Naive thymus-derived CD4-positive, alpha-beta T cell (primary cell): ENCODE measurements around the gene PSMD13. TPM values are rescaled to one million over a fixed set of nuclear protein-coding genes. Genes with fewer than 3 reads are reported as not detected.

Experiments
- ATAC-seq: fragments of 150-1000 bp; cut with Tn5 transposase; 2 replicates; pipeline ENCODE4 v1.10.0; 2021; ENCODE audit warnings: mild to moderate bottlenecking, moderate library complexity
- CTCF ChIA-PET: fragments of 350-600 bp; sonication (Branson Sonifier 250); formaldehyde crosslinking; loops from one replicate; lab custom pipeline; 2021; ENCODE audit warnings: antibody characterized with exemption; lab: Charles Lee
- POLR2A ChIA-PET: fragments of 350-600 bp; sonication (Branson Sonifier 250); formaldehyde crosslinking; loops from one replicate; lab custom pipeline; 2021; ENCODE audit warnings: antibody characterized with exemption, inconsistent platforms; lab: Charles Lee
- DNase-seq, 9 donors: peaks; one replicate each; pipeline versions ENCODE4 v3.0.0 to v3.0.0-alpha.2; 2020 to 2022; ENCODE audit warnings: mixed read lengths in 1 of 9
- H3K27ac ChIP-seq: one replicate; pipeline ENCODE4 v1.7.0; 2013; ENCODE audit warnings: mild to moderate bottlenecking, low read depth, low read length, moderate library complexity
- H3K27me3 ChIP-seq, 2 donors: one replicate each; pipeline ENCODE4 v1.7.0; 2013; ENCODE audit warnings: low read length in 2 of 2, mild to moderate bottlenecking in 2 of 2, moderate library complexity in 2 of 2; ENCODE audit not compliant: control insufficient read depth in 2 of 2, insufficient read depth in 2 of 2
- H3K36me3 ChIP-seq, 3 experiments: 1 replicate in 2 of 3; 2 replicates in 1 of 3; pipeline ENCODE4 v1.7.0; 2013; ENCODE audit warnings: low read length in 3 of 3, mild to moderate bottlenecking in 3 of 3, moderate library complexity in 1 of 3; ENCODE audit not compliant: insufficient read depth in 3 of 3, control insufficient read depth in 2 of 3
- H3K4me1 ChIP-seq, 2 donors: one replicate each; pipeline ENCODE4 v1.7.0; 2013; ENCODE audit warnings: low read length in 2 of 2, mild to moderate bottlenecking in 2 of 2, moderate library complexity in 1 of 2; ENCODE audit not compliant: control insufficient read depth in 2 of 2, insufficient read depth in 2 of 2
- H3K4me3 ChIP-seq: 2 replicates; pipeline ENCODE4 v1.7.0; 2013; ENCODE audit warnings: mild to moderate bottlenecking, low read length
- H3K9me3 ChIP-seq, 3 experiments: 1 replicate in 2 of 3; 2 replicates in 1 of 3; pipeline ENCODE4 v1.7.0; 2013; ENCODE audit warnings: low read length in 3 of 3; ENCODE audit not compliant: control insufficient read depth in 2 of 3
- H3K27ac Mint-ChIP-seq, 9 donors: one replicate each; pipeline ENCODE4 v1.8.0; 2020 to 2022; ENCODE audit warnings: mixed read lengths in 9 of 9, mild to moderate bottlenecking in 8 of 9, moderate library complexity in 5 of 9, inconsistent platforms in 2 of 9
- H3K27me3 Mint-ChIP-seq, 5 donors: one replicate each; pipeline ENCODE4 v1.8.0; 2021 to 2022; ENCODE audit warnings: mixed read lengths in 5 of 5, mild to moderate bottlenecking in 1 of 5
- H3K36me3 Mint-ChIP-seq, 5 donors: one replicate each; pipeline ENCODE4 v1.8.0; 2020 to 2022; ENCODE audit warnings: mixed read lengths in 5 of 5, mild to moderate bottlenecking in 3 of 5, inconsistent platforms in 1 of 5
- H3K4me1 Mint-ChIP-seq, 7 donors: one replicate each; pipeline ENCODE4 v1.8.0; 2020 to 2022; ENCODE audit warnings: mixed read lengths in 7 of 7, mild to moderate bottlenecking in 3 of 7, inconsistent platforms in 1 of 7
- H3K4me3 Mint-ChIP-seq, 10 donors: one replicate each; pipeline ENCODE4 v1.8.0; 2020 to 2022; ENCODE audit warnings: mild to moderate bottlenecking in 10 of 10, mixed read lengths in 10 of 10, moderate library complexity in 6 of 10, inconsistent platforms in 2 of 10
- H3K9me3 Mint-ChIP-seq, 11 donors: one replicate each; pipeline ENCODE4 v1.8.0; 2020 to 2022; ENCODE audit warnings: mixed read lengths in 11 of 11, mild to moderate bottlenecking in 4 of 11, inconsistent platforms in 1 of 11, moderate library complexity in 1 of 11
- intact Hi-C, 2 donors: fragments of 100-400 bp; cut with micrococcal nuclease; formaldehyde crosslinking; loops; one replicate each; pipeline ENCODE4 v1.15.1; 2023
- polyA plus RNA-seq, 2 donors: library from polyadenylated mRNA; unstranded; fragments of 300-500 nt; fragmentation: Illumina TruSeq; gene quantifications; one replicate each; pipeline ENCODE4 v1.2.3, GENCODE V29; 2021
- total RNA-seq, 6 experiments: library from RNA in 5 of 6; stranded (reverse) in 5 of 6; gene quantifications; 1 replicate in 5 of 6; 2 replicates in 1 of 6; pipeline ENCODE4 v1.2.3 and lab custom pipeline; 2021 to 2026

PSMD13 gene
- total and polyA plus RNA-seq, 7 experiments from 2014 or later = 64.3 to 215 (median 93.4) TPM

DNA sequence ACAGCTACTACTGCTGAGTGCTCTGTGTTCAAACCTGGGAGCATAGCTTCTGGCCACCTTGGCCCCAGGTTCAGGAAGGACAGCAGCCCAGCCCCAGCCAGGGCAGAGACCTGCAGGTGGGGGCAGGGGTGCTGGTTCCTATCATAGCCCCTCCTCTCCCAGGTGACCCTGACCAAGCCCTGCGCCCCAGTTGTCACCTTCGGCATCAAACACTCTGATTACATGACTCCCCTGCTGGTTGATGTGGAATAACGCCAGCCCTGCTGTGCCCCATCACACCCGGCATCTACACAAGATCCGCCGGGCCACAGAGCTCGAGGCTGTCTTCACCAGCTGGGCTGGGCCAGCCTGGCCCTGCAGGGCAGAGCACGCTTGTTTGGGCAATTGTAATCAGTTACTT, 37.0 kb upstream of the PSMD13 start:
- no peak overlapping the region for H3K27ac ChIP-seq
- no peaks in the 10 kb centered on the region for H3K9me3 Mint-ChIP-seq
- peaks cover 4 to 18% (median 8%) of the 10 kb centered on the region in 3 experiments for H3K36me3 ChIP-seq
- no peaks in the 10 kb centered on the region for H3K9me3 ChIP-seq
- CTCF ChIA-PET = interaction anchor here (0.8 to 1.5 kb wide), 2 partner anchors 52 to 105 kb away, joined by 3 to 4 read pairs; no protein-coding TSS in a partner anchor
- H3K4me3 ChIP-seq = no peak overlapping the region
- ATAC-seq (no peak), DNase-seq (peak in 2 of 9 donors; percentile 7 to 19)
- intact Hi-C loops = no loop called here
- no peaks in the 10 kb centered on the region for H3K27me3 ChIP-seq
- peaks cover 26 to 42% (median 38%) of the 10 kb centered on the region in 7 donors for H3K4me1 Mint-ChIP-seq
- no peak overlapping the region for H3K4me3 Mint-ChIP-seq
- POLR2A ChIA-PET = interaction anchor here (0.9 kb wide), 1 partner anchor 35 kb away, joined by 3 read pairs; no protein-coding TSS in a partner anchor
- H3K27me3 Mint-ChIP-seq = no peaks in the 10 kb centered on the region
- H3K36me3 Mint-ChIP-seq = peaks cover 0 to 15% (median 8%) of the 10 kb centered on the region in 5 donors
- H3K4me1 ChIP-seq = peaks cover 9 to 34% of the 10 kb centered on the region in 2 donors
- H3K27ac Mint-ChIP-seq = peak overlapping the region in 1 of 9 donors; percentile 25

DNA sequence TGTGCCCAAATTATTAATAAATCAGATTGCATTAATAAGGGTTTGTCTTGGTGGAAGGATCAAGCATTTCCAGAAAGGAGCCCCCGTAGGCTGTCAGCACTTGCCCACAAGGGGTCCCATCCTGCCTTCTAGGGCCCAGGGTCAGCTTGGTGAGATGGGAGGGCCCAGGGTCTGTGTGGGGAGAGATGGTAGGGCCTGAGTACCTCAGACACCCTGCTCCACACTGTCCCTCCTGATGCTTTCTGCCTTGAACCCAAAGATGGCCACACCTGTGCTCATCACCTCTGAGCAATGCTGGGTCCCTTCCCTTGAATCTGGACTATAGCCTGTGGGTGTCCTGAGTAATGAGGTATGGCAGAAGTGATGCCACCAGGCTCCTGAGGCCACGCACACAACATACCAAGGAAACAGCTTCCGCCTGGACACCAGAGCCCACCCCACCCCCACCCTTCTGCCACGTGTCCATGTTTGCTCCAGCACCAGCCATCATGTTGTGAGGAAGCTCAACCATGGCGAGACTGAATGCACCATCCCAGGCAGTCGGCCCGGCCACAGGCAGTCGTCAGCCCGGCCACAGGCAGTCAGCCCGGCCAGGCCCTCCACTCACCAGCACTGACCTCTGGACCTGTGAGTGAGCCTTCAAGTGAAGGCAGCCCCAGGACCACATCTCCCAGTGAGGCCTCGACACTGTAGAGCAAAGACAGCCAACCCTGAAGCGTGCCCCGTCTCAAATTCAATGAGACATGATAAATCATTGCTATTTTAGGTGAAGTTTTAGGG, 36.4 kb upstream of the PSMD13 start:
- Histone ChIP-seq H3K4me1 (peaks cover 9 to 40% of the 10 kb centered on the region in 2 donors), H3K27me3 (no peaks in the 10 kb centered on the region), H3K27ac (no peak overlapping the region), H3K9me3 (no peaks in the 10 kb centered on the region), H3K36me3 (peaks cover 8 to 24% (median 8%) of the 10 kb centered on the region in 3 experiments), H3K4me3 (no peak overlapping the region)
- Mint-ChIP-seq H3K36me3 (peaks cover 0 to 15% (median 8%) of the 10 kb centered on the region in 5 donors), H3K4me1 (peaks cover 26 to 49% (median 41%) of the 10 kb centered on the region in 7 donors), H3K27ac (peak overlapping the region in 5 of 9 donors; percentile 26 to 94 (median 76)), H3K9me3 (no peaks in the 10 kb centered on the region), H3K4me3 (no peak overlapping the region), H3K27me3 (no peaks in the 10 kb centered on the region)
- ATAC-seq = no peak
- CTCF ChIA-PET = no interaction called here
- intact Hi-C loops = no loop called here
- POLR2A ChIA-PET = interaction anchor here (0.9 kb wide), 1 partner anchor 35 kb away, joined by 3 read pairs; no protein-coding TSS in a partner anchor
- DNase-seq = peak in 1 of 9 donors; percentile 5

- CTCF ChIA-PET = no interaction called here
- peak overlapping the region; percentile 51 for H3K27ac ChIP-seq
- peaks cover 8 to 33% (median 10%) of the 10 kb centered on the region in 3 experiments for H3K36me3 ChIP-seq
- H3K4me1 ChIP-seq = peaks cover 22 to 50% of the 10 kb centered on the region in 2 donors
- no peaks in the 10 kb centered on the region for H3K9me3 Mint-ChIP-seq
- peaks cover 0 to 18% (median 8%) of the 10 kb centered on the region in 5 donors for H3K36me3 Mint-ChIP-seq
- H3K4me1 Mint-ChIP-seq = peaks cover 26 to 59% (median 51%) of the 10 kb centered on the region in 7 donors
- H3K27me3 Mint-ChIP-seq = no peaks in the 10 kb centered on the region
- intact Hi-C loops = no loop called here
- DNase-seq (peak in 3 of 9 donors; percentile 6 to 19 (median 16)), ATAC-seq (no peak)
- POLR2A ChIA-PET = no interaction called here
- peak overlapping the region; percentile 1 to 72 (median 58) for H3K4me3 Mint-ChIP-seq
- H3K27ac Mint-ChIP-seq = peak overlapping the region; percentile 5 to 94 (median 87)
- H3K27me3 ChIP-seq = no peaks in the 10 kb centered on the region
- no peaks in the 10 kb centered on the region for H3K9me3 ChIP-seq
- H3K4me3 ChIP-seq = no peak overlapping the region
These were observed 34.8 kb upstream of the PSMD13 start for GRCh38 chr11:201966-202365.

- H3K36me3 ChIP-seq = peaks cover 8 to 36% (median 10%) of the 10 kb centered on the region in 3 experiments
- no peak overlapping the region for H3K4me3 ChIP-seq
- intact Hi-C loops = no loop called here
- H3K27me3 ChIP-seq = no peaks in the 10 kb centered on the region
- peak overlapping the region; percentile 51 for H3K27ac ChIP-seq
- H3K9me3 ChIP-seq = no peaks in the 10 kb centered on the region
- Mint-ChIP-seq H3K9me3 (no peaks in the 10 kb centered on the region), H3K4me3 (peak overlapping the region; percentile 15 to 72 (median 58)), H3K27me3 (no peaks in the 10 kb centered on the region), H3K36me3 (peaks cover 0 to 18% (median 8%) of the 10 kb centered on the region in 5 donors), H3K27ac (peak overlapping the region; percentile 43 to 94 (median 87)), H3K4me1 (peaks cover 26 to 59% (median 51%) of the 10 kb centered on the region in 7 donors)
- ChIA-PET POLR2A (interaction anchor here (0.6 to 1.1 kb wide), 2 partner anchors 9 to 209 kb away, joined by 3 to 4 read pairs; no protein-coding TSS in a partner anchor), CTCF (no interaction called here)
- H3K4me1 ChIP-seq = peaks cover 22 to 50% of the 10 kb centered on the region in 2 donors
- no peak for ATAC-seq
- DNase-seq = peak in 2 of 9 donors; percentile 8 to 20
These were observed 34.3 kb upstream of the PSMD13 start for GRCh38 chr11:202490-202889.

GRCh38 chr11:203056-203944, 33.5 kb upstream of the PSMD13 start:
- DNase-seq (peak in 1 of 9 donors; percentile 20), ATAC-seq (no peak)
- Histone ChIP-seq H3K4me1 (peaks cover 22 to 50% of the 10 kb centered on the region in 2 donors), H3K4me3 (no peak overlapping the region), H3K27ac (peak overlapping the region; percentile 51), H3K27me3 (no peaks in the 10 kb centered on the region), H3K9me3 (no peaks in the 10 kb centered on the region), H3K36me3 (peaks cover 8 to 36% (median 10%) of the 10 kb centered on the region in 3 experiments)
- ChIA-PET POLR2A (interaction anchor here (0.6 to 1.4 kb wide), 4 partner anchors 9 to 209 kb away, joined by 3 to 4 read pairs (median 3); no protein-coding TSS in a partner anchor), CTCF (no interaction called here)
- Mint-ChIP-seq H3K36me3 (peaks cover 0 to 18% (median 8%) of the 10 kb centered on the region in 5 donors), H3K4me3 (peak overlapping the region in 5 of 10 donors; percentile 27 to 47 (median 36)), H3K4me1 (peaks cover 26 to 62% (median 51%) of the 10 kb centered on the region in 7 donors), H3K27me3 (no peaks in the 10 kb centered on the region), H3K9me3 (peaks cover 0 to 2% (median 0%) of the 10 kb centered on the region in 11 donors), H3K27ac (peak overlapping the region; percentile 42 to 94 (median 87))
- intact Hi-C loops = no loop called here
